HEK293T (cell line): ENCODE results near the gene OTUB2.

Source experiments
- BHLHE40 ChIP-seq: fragments of 450-650 bp; IDR thresholded peaks from 2 replicates; pipeline ENCODE4 v1.6.1; 2016; ENCODE audit warnings: mild to moderate bottlenecking, moderate library complexity, borderline replicate concordance
- ELF4 ChIP-seq: fragments of 450-650 bp; IDR thresholded peaks from 2 replicates; pipeline ENCODE4 v1.6.1; 2017; ENCODE audit warnings: antibody characterized with exemption
- FOXK2 ChIP-seq: fragments of 450-650 bp; IDR thresholded peaks from 2 replicates; pipeline ENCODE4 v1.6.1; 2016; ENCODE audit warnings: mild to moderate bottlenecking
- FOXM1 ChIP-seq: fragments of 450-650 bp; IDR thresholded peaks from 2 replicates; pipeline ENCODE4 v1.6.1; 2017; ENCODE audit warnings: mild to moderate bottlenecking, borderline replicate concordance
- NFRKB ChIP-seq: fragments of 450-650 bp; IDR thresholded peaks from 2 replicates; pipeline ENCODE4 v1.6.1; 2016; ENCODE audit warnings: mild to moderate bottlenecking, moderate library complexity
- SP1 ChIP-seq: fragments of 450-650 bp; IDR thresholded peaks from 2 replicates; pipeline ENCODE4 v1.6.1; 2017
- ZNF384 ChIP-seq: fragments of 450-650 bp; IDR thresholded peaks from 2 replicates; pipeline ENCODE4 v1.6.1; 2016

DNA sequence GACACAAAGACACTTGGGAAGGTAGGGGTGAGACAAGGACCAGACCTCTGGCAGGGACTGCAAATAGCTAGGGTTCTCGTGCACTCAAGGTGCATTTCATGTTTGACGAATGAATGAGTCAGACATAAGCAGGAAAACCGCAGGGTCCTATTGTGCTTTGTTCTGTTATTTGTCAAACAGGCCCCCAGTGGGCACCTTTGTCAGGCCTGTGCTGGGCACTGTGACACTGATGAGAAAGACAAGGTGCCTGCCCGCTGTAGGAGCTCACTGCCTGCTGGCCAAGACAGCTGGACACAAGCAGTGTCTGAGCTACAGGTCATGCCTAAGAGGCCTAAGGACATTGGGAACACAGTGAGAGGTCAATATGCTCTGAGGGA is 2.3 kb downstream of the OTUB2 start:
- TF ChIP-seq SP1 (no peak), ZNF384 (no peak), ELF4 (no peak), FOXK2 (no peak), BHLHE40 (no peak), FOXM1 (no peak), NFRKB (no peak)
